NK-92 (cell line): Measurements from ENCODE around the gene PTPRJ.

Experiments
- DNase-seq: peaks from one replicate; lab custom pipeline; 2025; ENCODE audit not compliant: unreplicated experiment; lab: John Stamatoyannopoulos, UW

Gene PTPRJ

DNA sequence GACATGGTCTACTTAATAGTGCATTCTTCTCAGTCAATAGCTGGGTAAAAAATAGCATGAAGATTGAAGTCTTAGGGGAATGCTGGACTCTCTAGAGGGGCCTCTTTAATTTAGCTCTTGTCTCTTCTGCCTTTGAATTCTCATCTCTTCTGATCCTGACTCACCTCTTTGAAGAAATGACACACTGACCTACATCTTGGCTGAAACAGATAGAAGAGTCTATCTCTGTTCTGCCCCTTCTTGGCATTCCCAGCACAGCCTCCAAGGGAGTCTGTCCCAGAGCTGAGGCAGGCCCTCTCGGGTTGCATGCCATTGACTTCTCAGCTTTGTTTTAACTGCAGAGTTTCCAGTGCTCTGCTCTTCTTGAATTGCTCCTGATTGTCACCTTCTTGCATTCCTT lies 55.7 kb downstream of the PTPRJ start:
- DNase-seq, result no peak

DNA sequence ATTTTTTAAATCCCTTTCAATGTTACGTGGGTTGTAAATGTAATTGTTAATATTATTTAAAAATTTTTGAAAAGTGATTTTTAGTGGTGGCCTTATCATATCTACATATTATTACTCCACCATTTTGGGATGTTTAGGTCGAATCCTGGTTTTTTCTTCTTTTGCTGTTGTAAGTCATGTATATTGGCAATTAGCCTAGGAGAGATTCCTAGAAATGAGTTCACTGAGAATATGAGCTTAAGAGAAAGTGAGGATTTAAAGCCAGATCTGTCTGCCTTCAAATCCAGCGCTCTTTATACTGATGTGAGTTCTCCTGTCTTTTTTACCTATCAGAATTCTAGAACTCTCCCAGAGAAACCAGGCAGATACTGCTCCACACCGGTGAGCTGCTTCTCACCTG lies 56.1 kb downstream of the PTPRJ start:
- no peak for DNase-seq

DNA sequence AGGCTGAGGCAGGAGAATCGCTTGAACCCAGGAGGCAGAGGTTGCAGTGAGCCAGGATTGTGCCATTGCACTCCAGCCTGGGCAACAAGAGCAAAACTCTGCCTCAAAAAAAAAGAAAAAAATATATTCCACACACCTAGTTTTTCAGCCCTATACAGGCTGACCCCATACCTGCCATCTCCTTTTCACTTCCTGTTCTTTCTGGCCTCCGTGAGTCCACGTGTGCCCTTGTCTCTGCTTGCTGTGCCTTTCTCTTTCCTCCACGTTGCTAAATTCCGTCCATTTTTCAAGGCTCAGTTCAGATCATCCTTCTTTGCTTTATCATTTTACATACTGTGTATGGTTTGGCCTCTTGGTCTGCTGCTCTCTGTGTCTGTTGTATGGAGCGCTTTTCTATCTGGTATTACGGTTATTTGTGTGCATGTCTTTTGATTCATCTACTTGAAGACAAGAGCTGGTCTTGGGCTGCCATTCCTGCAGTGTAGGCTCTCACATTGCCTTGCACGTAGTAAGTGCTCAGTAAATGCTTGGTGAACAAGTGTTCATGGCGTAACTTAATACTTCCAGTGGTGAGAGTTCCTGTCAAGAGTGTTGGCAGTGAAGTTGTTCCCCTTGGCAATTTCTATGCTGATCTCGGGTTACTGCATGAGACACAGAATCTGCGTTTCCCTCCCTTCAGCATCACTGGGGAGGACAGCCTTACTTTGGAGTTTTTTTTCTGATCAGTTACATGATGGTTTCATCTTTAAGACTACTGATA lies 57.5 kb downstream of the PTPRJ start:
- no peak for DNase-seq

DNA sequence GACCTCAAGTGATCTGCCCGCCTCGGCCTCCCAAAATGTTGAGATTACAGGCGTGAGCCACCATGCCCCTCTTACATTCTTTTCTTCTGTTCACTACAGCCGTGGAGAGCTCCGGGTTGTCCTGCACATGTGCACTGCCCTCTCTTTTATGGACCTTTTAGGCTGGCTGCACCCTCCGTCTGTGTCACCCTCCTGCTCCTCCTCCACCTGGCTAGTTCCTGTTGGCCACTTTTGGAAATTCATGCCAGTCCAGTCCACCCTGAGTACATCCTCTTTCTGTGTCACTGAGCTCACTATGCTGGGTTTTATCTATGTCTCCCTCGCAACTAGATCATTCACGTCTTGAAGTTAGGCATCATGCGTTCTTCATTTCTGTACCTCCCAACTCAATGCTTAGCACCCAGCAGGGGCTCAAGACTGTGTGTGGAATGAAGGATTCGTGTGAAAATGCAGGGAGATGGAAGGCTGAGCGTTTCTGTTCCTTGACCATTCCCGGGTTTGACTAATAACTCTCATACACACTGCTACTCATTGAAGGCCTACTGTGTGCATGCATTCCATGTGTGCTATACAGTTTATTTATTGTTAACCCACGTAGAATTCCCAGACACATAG lies 60.6 kb downstream of the PTPRJ start:
- DNase-seq, result no peak

DNA sequence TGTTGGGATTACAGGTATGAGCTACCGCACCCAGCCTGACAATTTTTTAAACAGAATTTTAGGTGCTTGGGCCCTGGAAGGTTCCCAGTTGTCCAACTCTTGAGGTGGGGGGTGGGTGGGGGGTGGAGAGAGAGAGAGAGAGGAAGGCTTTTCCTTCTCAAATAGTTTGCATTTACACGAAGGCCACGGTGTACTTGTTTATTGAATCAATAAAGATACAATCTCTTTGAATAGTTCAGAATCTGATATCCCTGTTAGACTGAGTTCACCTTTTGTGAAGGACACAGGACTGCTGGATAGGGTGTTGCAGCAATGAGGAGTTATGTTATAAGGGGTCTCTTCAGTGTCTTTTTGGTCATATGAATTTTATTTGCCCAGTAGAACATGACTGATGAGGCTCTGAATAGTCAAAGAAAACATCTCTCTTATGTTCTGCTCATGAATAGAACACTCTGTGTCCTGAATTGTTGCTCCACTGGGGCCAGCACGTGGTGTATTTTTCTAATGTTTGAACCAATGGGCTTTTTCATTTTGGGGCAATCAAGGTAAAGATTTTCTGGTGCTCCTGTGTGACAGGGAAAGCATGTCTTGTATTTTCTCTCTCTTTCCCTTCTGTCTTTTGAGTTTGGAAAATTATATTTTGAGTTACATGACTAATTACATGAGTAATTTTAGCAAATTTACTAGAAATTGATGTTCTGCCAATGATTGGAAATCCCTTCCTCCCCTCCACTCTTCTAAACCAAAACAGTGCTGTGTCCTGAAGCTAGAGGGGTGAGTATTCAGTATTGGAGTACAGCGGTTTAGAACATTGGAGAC lies 61.7 kb downstream of the PTPRJ start:
- DNase-seq, result no peak

DNA sequence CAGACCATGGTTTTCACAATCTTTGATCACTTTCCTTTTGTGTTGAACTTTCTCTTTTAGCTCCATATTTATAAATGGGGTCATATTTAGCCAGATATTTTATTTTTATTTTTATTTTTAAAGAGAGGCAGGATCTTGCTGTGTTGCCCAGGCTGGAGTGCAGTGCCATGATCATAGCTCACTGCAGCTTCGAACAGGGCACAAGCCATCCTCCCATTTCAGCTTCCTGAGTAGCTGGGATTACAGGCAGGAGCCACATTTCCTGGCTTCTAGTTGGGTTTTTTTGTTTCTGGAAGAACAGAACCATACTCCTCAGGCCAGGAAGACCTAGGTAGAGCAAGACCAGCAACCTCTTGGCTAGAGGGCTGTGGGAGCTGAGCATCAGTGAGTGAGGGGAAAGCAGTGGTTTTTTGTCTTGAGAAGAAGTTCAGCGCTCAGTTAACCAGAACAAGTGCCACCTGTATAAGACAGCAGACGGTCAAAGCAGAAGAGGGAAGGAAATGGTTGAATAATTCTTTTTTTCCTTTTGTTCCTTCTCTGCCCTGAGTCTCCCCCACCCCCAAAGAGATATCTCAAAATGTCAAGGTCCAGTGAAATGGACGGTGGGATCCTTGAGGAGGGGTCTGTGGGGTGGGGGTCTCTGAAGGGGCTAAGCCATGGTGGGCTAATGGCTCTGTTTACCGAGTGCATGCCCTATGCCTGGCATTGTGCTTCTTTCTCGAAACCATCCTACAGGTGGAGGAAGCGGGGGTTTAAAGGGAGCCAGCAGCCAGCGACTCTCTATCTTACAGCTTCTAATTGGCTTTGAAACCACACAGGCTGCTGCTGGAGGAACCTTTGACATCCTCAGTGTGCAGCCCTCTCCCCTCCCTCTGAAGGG lies 63.0 kb downstream of the PTPRJ start:
- DNase-seq, result no peak

DNA sequence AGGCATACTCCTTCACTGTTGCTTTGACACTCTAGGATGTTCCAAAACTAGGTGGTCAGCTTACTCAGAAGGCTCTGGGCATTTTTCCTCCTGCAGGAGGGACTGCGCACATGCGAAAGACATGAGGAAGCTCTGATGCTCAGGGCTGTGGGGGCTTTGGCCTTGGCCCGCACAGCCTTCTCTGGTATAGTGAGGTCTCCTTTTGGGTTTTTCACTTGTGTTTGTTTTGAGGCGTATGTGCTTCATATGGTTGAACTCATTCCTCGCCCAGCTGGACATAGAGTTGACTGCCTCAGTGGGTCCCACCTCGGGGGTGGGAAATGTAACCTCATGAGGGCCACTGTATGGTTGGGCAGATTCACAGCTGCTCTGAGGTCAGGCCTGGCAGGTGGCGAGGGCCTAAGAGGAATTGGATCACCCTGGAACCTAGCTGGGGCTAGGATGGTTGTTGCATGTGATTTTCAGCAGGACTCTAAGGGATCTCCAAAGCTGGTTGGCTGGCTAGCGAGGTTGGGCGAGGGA lies 63.7 kb downstream of the PTPRJ start:
- no peak for DNase-seq

DNA sequence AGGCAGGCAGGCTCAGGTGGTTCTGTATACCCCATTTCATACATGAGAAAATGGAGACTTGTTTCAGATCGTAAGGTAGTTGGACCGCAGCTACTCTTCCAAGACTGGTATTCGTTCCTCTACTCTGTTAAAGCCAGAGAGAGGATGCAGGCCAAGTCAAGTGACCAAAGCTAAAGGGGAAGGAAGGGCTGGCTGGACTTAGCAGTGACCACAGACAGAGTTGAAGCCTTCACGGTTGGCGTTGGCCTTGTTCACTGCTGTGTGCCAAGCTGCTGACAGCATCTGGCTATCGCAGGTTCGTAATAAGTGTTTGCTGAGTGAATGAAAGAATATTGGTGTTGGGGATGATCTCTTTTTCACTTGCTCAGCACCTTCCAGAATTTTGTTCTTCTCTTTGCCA lies 64.2 kb downstream of the PTPRJ start:
- no peak for DNase-seq

DNA sequence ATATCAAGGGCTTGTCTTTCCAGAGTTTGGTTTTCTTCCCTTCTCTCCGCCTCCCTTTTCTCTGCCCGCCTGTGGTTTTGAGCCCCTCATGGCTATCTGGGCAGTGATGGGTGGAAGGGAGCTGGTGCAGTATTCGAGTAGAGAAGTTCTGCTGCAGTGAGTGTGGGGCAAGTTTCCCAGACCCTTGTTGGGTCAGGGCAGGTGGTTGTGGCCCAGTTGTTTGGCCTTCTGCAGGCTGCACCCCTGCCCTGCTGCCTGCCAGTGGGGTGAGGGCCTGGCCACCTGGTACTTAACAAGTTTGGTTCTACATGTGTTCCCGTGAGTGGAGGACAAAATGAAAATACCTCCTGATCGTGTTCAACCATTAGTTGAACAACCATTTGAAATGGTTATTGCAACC lies 65.2 kb downstream of the PTPRJ start:
- DNase-seq, result no peak

DNA sequence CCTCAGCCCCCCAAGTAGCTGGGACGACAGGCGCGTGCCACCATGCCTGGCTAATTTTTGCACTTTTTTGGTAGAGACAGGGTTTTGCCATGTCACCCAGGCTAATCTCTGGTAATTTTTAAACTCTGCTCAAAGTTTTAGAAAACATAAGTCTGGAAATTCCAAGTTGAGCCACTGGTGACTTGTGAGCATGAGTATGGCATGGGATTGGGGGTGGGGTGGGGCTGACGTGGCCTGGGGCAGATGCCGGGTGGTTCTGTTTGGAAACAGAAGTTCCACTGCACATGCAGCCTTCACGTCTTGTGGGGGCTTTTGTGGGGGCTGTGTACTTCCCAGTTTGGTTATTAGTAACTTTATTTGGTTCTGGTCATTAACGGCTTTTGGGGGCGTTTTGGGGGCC lies 67.3 kb downstream of the PTPRJ start:
- DNase-seq, result no peak

DNA sequence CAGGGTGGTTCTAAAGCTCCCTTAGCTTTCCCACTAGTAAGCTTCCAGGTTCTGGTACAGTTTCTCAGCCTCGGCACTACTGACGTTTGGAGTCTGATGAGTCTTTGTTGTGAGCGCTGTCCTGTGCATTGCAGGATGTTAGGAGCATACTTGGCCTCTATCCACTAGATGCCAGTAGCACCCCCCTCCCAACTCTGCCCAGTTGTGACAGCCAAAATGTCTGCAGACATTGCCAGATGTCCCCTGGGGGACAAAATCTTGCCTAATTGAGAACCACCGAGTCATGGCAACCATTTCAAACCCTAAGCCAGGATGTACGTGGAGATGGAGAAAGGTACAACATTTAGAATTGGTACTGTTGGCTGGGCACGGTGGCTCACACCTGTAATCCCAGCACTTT lies 68.7 kb downstream of the PTPRJ start:
- DNase-seq, result no peak

DNA sequence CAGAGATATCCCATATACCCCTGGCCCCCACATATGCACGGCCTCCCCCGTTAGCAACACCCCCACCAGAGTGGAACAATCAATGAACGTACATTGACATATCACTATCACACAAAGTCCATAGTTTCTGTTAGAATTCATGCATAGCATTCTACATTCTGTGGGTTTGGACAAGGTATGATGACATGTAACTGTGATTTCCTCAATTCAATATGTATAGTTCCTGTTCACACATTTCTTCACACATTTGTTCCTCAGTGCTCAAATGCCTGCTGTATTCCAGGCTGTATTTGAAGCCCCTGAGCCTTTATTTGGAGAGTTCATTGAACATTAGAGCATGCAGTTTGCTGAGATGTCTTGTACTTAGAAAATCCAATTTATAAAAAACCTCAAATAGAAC lies 69.9 kb downstream of the PTPRJ start:
- DNase-seq, result no peak

DNA sequence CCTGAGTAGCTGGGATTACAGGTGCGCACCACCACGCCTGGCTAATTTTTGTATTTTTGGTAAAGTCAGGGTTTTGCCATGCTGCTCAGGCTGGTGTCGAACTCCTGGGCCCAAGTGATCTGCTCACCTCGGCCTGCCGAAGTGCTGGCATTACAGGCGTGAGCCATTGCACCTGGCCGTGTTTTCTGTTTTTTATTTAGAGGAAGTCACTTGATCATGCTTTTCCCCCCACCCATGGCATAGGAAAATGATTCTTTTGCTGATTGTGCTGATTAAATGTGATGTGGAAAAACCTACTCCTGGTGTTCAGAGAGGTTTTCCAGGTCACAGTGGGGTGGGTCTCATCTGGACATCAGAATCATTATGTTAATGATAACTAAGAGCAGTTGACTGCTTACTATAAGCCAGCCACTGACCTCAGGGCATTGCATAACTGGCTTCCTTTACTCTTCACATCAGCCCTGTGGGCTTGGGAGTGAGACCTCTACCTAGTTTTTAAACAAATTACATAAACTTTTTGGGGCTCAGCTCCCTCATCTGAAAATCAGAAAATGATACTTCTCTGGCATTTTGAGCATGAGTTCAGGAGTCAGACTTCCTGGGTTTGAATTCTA lies 71.0 kb downstream of the PTPRJ start:
- no peak for DNase-seq

DNA sequence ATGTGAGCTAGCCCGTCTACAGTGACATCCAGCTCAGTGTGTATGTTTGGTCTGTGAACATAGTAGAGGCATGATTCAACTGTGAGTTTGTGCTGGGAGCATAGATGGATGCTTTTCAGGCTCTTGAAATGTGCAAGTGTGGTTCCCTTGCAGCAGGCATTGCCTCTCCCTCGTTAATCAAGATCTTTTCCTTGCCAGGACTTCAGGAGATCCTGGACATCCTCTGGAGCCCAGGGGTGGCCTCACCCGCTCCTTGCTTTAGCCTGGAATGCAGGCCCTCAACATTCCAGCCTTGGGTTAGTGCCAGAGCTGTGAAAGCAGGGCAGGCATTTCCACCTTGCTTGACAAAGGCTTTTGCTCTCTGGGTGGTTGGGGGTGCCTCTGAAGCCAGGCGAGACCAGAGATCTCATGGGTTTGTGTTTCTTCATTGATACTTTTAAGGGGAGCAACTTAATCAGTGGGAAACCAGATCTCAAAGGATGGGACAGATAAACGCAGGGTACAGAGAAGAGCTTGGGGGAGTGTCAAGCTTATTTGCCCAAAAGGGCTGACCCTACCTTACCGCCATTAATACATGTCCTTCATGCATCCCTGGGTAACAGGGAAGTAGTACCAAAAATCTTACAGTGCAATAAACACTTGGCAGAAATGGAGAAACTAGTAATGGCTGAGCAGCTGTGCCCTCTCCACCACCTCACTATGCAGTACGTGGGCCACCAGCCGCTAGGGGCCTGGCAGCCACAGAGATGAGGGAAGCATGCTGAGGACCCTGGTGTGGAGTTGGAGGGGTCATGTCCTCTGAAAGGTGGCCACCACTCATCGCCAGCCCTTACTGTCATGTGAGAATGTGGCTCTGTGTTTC lies 72.1 kb downstream of the PTPRJ start:
- no peak for DNase-seq

DNA sequence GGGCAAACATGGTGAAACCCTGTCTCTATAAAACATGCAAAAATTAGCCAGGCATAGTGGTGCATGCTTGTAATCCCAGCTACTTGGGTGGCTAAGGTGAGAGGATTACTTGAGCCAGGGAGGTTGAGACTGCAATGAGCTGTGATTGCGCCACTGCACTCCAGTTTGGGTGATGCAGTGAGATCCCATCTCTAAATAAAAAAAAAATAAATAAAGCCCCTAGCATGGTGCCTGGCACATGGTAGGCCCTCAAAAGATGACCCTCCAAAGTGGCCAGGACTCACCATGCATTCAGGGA lies 74.6 kb downstream of the PTPRJ start:
- DNase-seq, result no peak

DNA sequence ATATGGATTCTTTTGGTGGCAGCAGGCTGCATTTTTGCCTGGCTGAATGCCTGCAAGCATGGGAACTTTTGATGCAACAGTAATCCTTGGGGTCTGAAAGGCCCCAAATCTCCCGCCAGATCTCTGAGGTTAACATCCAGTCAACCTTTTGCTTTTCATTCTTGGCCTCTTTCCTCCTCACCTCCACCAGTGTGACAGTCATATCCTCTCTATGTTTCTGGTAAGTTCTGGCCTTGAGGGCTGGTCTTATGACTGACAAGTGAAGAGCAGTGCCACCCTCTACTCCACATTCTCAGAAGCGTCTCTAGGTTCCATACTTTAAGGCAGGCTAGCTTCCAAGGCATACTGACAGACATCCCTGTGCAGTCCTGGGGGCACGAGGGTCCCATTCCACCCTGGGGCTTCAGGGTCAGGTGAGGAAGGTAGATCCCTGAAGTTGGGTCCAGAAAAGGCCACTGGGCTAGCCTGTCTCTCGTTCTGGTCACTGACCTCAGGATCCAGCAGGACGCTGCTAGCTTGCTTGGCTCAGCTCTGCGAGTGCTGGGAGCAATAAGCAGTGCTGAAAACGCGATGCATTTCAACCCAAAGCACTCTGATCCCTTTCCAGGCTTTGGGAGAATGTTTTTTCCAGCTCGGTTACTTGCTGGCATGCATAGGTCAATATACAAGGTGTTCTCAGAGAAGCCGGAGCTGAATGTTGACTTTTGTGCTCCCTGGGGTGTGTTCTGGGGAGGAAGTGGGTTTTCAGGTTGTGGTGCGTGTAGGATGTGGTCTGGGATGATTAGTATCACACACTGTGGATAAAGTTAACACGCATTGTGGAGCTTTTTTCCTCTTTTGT lies 75.2 kb downstream of the PTPRJ start:
- no peak for DNase-seq

DNA sequence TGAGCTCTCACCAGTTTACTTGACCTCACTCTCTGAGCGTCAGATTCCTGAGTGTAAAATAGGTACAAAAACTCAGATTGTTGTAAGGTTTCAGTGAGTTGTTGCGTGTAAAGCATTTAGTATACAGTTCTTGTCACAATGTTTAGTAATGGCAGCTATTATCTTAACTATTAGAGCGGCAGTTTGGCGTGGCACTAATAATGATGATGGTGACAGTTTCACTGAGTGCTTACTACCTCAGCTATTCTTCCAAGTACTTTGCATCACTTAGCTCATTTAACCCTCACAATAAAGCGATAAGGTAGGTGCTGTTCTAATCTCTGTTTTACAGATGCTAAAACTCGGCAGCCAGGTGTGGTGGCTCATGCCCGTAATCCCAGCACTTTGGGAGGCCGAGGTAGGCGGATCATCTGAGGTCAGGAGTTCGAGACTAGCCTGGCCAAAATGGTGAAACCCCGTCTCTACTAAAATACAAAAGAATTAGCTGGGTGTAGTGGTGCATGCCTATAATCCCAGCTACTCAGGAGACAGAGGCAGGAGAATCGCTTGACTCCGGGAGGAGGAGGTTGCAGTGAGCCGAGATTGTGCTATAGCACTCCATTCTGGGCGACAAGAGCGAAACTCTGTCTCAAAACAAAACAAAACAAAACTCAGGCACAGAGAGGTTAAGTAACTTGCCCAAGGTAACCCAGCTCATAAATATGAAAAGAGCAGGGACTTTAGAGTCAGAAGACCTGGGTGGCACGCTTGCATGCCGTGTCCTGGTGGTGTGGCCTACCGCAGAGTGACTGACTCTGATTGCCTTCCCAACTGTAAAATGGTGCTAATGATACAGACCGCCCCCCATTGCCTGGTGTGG lies 76.2 kb downstream of the PTPRJ start:
- no peak for DNase-seq

DNA sequence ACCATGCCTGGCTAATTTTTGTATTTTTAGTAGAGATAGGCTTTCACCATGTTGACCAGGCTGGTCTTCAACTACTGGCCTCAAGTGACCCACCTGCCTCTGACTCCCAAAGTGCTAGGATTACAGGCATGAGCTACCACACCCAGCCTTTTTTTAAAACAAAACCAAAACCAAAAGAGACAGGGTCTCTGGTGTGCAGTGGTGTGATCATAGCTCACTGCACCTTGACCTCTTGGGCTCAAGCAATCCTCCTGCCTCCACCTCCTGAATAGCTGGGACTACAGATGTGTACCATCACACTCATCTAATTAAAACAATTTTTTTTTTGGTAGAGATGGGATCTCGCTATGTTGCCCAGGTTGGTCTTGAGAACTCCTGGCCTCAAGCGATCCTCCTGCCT lies 77.7 kb downstream of the PTPRJ start:
- no peak for DNase-seq
